Neural crest cell (in vitro differentiated cells): ENCODE measurements around the gene CDRT4. TPM values are rescaled to one million over a fixed set of nuclear protein-coding genes. Genes with fewer than 3 reads are reported as not detected.

Experiments used
- DNase-seq: peaks from one replicate; pipeline ENCODE4 v3.0.0; 2021; ENCODE audit warnings: low read depth, mixed read lengths, low spot score
- H3K27ac Mint-ChIP-seq: one replicate; pipeline ENCODE4 v1.8.0; 2021; ENCODE audit warnings: mild to moderate bottlenecking, mixed read lengths; ENCODE audit not compliant: unreplicated experiment
- H3K27me3 Mint-ChIP-seq: 2 replicates; pipeline ENCODE4 v1.8.0; 2021; ENCODE audit warnings: low read depth, mild to moderate bottlenecking, mixed read lengths
- H3K36me3 Mint-ChIP-seq: 2 replicates; pipeline ENCODE4 v1.8.0; 2021; ENCODE audit warnings: low read depth, mild to moderate bottlenecking, mixed read lengths
- H3K4me1 Mint-ChIP-seq: 2 replicates; pipeline ENCODE4 v1.8.0; 2021; ENCODE audit warnings: mixed read lengths
- H3K4me3 Mint-ChIP-seq: one replicate; pipeline ENCODE4 v1.8.0; 2021; ENCODE audit warnings: mild to moderate bottlenecking, mixed read lengths
- H3K9me3 Mint-ChIP-seq: 2 replicates; pipeline ENCODE4 v1.8.0; 2021; ENCODE audit warnings: mixed read lengths
- CTCF ChIP-seq: fragments of 200-600 bp; sonication (generic); conservative IDR thresholded peaks from 2 replicates; pipeline ENCODE4 v1.5.0; 2021; ENCODE audit warnings: antibody characterized with exemption, mild to moderate bottlenecking
- total RNA-seq: library from RNA; stranded (reverse); gene quantifications from 2 replicates; pipeline ENCODE4 v1.2.1, GENCODE V29; 2021

The CDRT4 gene
- total RNA-seq, 1 donor from 2014 or later: 2.8 TPM

- TF ChIP-seq CTCF: no peak
- H3K4me1 Mint-ChIP-seq: peaks cover 12% of the 10 kb centered on the region
- no peaks in the 10 kb centered on the region for H3K36me3 Mint-ChIP-seq
- no peak overlapping the region for H3K27ac Mint-ChIP-seq
- DNase-seq: no peak
- H3K27me3 Mint-ChIP-seq: no peaks in the 10 kb centered on the region
- H3K9me3 Mint-ChIP-seq: peaks cover 3% of the 10 kb centered on the region
- H3K4me3 Mint-ChIP-seq: no peak overlapping the region
These were observed 74.0 kb downstream of the CDRT4 start for GRCh38 chr17:15393414-15393813.

GRCh38 chr17:15392326-15392741, 75.1 kb downstream of the CDRT4 start:
- Mint-ChIP-seq H3K36me3 (no peaks in the 10 kb centered on the region), H3K27ac (no peak overlapping the region), H3K27me3 (no peaks in the 10 kb centered on the region), H3K4me1 (peaks cover 8% of the 10 kb centered on the region), H3K9me3 (peaks cover 8% of the 10 kb centered on the region), H3K4me3 (no peak overlapping the region)
- no peak for TF ChIP-seq CTCF
- DNase-seq: no peak

GRCh38 chr17:15388356-15389041, 78.9 kb downstream of the CDRT4 start:
- no peak for DNase-seq
- no peak for TF ChIP-seq CTCF
- H3K4me3 Mint-ChIP-seq: no peak overlapping the region

GRCh38 chr17:15386083-15386482, 81.3 kb downstream of the CDRT4 start:
- peaks cover 19% of the 10 kb centered on the region for H3K4me1 Mint-ChIP-seq
- peaks cover 12% of the 10 kb centered on the region for H3K9me3 Mint-ChIP-seq
- no peak for DNase-seq
- no peaks in the 10 kb centered on the region for H3K27me3 Mint-ChIP-seq
- H3K36me3 Mint-ChIP-seq: no peaks in the 10 kb centered on the region
- no peak overlapping the region for H3K27ac Mint-ChIP-seq
- H3K4me3 Mint-ChIP-seq: no peak overlapping the region
- no peak for TF ChIP-seq CTCF

More at GRCh38 chr17:15388356-15389041, 78.9 kb downstream of the CDRT4 start:
- Mint-ChIP-seq H3K27ac (no peak overlapping the region), H3K4me1 (peaks cover 19% of the 10 kb centered on the region), H3K36me3 (no peaks in the 10 kb centered on the region), H3K27me3 (no peaks in the 10 kb centered on the region), H3K9me3 (peaks cover 12% of the 10 kb centered on the region)

Other genes starting within 250 kb of the CDRT4 start
- gene PMP22, start 202.3 kb downstream of the CDRT4 start, total RNA-seq: 14.9 and 15.6 TPM in 2 replicates
- gene TEKT3, start 126.0 kb downstream of the CDRT4 start, total RNA-seq: 0.42 and 0.55 TPM in 2 replicates
- 9.2 and 15.3 TPM in 2 replicates for gene TVP23C, start 95.9 kb upstream of the CDRT4 start, total RNA-seq
- gene FBXW10B, start 152.1 kb upstream of the CDRT4 start, total RNA-seq: 0.55 and 0.82 TPM in 2 replicates
- gene TRIM16, start 216.7 kb upstream of the CDRT4 start, total RNA-seq: 31.8 and 34.8 TPM in 2 replicates
- 128 and 130 TPM in 2 replicates for gene ZNF286A, start 232.1 kb upstream of the CDRT4 start, total RNA-seq